Large intestine (tissue), 3 donors: ENCODE results near the gene PLEKHM3. TPM values are rescaled to one million over a fixed set of nuclear protein-coding genes. Genes with fewer than 3 reads are reported as not detected.

Experiments used
- DNase-seq, 2 donors: peaks; one replicate each; pipeline versions ENCODE4 v3.0.0 to v3.0.0-alpha.2; 2013
- H3K27ac ChIP-seq: one replicate; pipeline ENCODE4 v1.5.1; 2013; ENCODE audit warnings: low read length
- H3K27me3 ChIP-seq: 2 replicates; pipeline ENCODE4 v1.6.1; 2013; ENCODE audit warnings: low read length; ENCODE audit not compliant: control insufficient read depth, insufficient read depth
- H3K36me3 ChIP-seq: 2 replicates; pipeline ENCODE4 v1.6.1; 2013; ENCODE audit warnings: low read length; ENCODE audit not compliant: control insufficient read depth, insufficient read depth
- H3K4me1 ChIP-seq: one replicate; pipeline ENCODE4 v1.6.1; 2013; ENCODE audit warnings: low read length; ENCODE audit not compliant: control insufficient read depth, insufficient read depth
- H3K4me3 ChIP-seq: one replicate; pipeline ENCODE4 v1.5.1; 2013; ENCODE audit warnings: low read length
- H3K9me3 ChIP-seq: one replicate; pipeline ENCODE4 v1.6.1; 2013; ENCODE audit warnings: mild to moderate bottlenecking, low read depth, low read length, moderate library complexity; ENCODE audit not compliant: control insufficient read depth
- WGBS: methylation state at CpG from one replicate; pipeline ENCODE4 v1.1.5; 2013; ENCODE audit warnings: low lambda C conversion rate; ENCODE audit not compliant: insufficient coverage; 5-methylcytosine and 5-hydroxymethylcytosine counted together
- polyA plus RNA-seq: library from polyadenylated mRNA; unstranded; fragments of 120-200 nt; gene quantifications from one replicate; pipeline ENCODE4 v1.2.1, GENCODE V29; 2013

Gene PLEKHM3
- polyA plus RNA-seq, 1 donor: 11.3 TPM

DNA sequence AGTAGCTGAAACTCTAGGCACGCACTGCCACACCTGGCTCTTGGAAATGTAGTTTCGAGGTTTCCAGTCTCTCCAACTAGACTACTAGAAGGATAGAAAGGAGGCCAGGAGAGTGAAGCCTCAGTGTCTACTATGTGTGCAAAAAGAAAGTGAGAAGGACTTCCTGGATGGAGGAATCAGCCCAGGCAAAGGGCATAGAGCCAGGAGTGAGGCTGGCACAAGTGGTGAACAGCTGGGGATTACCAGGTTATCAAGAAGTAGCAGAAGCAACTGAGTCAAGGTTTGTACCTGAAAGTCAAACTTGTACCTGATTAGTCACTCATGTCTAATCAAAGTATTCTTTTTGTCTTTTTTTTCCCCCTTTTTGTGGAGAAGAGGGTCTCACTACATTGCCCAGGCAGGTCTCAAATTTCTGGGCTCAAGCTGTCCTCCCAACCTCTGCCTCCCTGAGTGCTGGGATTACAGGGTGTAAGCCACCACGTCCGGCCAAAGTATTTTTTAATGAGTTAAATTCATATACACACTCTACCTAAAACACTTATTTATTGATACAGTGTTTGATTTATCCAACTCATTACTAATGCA is 246.9 kb downstream of the PLEKHM3 start:
- no peaks in the 10 kb centered on the region for H3K9me3 ChIP-seq
- no CpG with 5 or more reads among the region's 4 CpGs for WGBS
- H3K4me1 ChIP-seq: peaks cover 27% of the 10 kb centered on the region
- no peak overlapping the region for H3K27ac ChIP-seq
- no peak for DNase-seq
- no peak overlapping the region for H3K4me3 ChIP-seq
- H3K27me3 ChIP-seq: no peaks in the 10 kb centered on the region
- no peaks in the 10 kb centered on the region for H3K36me3 ChIP-seq

DNA sequence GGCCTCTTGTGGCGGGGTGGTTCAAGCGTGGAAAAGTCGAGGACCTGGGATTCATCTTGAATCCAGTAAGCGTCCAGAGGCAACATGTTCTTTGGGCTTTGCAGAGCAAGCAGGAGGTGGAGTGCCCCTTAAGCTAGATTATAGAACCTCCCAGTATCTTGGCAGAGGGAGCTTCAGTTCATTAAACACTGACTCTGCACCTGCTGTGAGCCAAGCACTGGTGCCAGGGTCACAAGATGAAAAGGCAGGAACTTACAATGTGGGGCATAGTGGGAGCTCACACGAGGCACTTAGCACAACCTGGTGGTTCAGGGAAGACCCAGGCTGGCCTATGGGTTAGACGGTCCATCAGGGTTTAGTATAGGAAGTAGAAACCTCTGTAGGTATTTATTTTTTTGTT is 248.2 kb downstream of the PLEKHM3 start:
- no CpG with 5 or more reads among the region's 6 CpGs for WGBS
- no peak overlapping the region for H3K27ac ChIP-seq
- no peak for DNase-seq
- no peaks in the 10 kb centered on the region for H3K27me3 ChIP-seq
- no peaks in the 10 kb centered on the region for H3K9me3 ChIP-seq
- H3K36me3 ChIP-seq: no peaks in the 10 kb centered on the region
- H3K4me3 ChIP-seq: no peak overlapping the region
- H3K4me1 ChIP-seq: peaks cover 16% of the 10 kb centered on the region

DNA sequence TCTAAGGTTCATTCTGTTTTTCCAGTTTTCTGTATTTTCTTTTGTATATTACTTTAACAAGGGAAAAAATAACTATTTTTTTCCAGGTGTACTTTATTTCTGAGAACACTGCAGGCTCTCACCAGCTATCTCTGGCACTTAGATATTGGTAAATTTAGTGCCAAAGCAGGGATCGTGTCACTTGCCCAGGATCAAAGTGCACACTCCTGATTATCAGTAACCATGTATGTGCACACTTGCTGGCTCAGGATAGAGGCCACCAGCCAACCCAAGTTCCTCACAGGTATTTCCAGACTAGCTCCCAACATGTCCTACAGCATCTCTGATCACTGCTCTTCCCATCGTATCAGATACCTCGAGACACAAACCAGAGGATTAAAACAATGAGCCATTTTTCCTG is 249.9 kb downstream of the PLEKHM3 start:
- Histone ChIP-seq H3K9me3 (no peaks in the 10 kb centered on the region), H3K4me3 (no peak overlapping the region), H3K27ac (peak overlapping the region; percentile 53), H3K4me1 (peaks cover 17% of the 10 kb centered on the region), H3K36me3 (no peaks in the 10 kb centered on the region), H3K27me3 (no peaks in the 10 kb centered on the region)
- DNase-seq: peak; percentile 63 to 78
- WGBS: no CpG with 5 or more reads among the region's 3 CpGs

DNA sequence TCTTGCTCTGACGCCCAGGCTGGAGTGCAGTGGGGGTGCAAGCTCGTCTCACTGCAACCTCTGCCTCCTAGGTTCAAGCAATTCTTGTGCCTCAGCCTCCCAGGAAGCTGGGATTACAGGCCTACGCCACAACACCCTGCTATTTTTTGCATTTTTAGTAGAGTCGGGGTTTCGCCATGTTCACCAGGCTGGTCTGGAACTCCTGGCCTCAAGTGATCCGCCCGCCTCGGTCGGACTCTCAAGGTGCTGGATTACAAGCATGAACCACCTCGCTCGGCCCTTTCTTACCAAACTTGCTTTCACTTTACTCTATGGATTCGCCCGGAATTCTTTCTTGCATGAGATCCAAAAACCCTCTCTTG is 252.5 kb downstream of the PLEKHM3 start:
- no CpG with 5 or more reads among the region's 13 CpGs for WGBS
- Histone ChIP-seq H3K4me3 (no peak overlapping the region), H3K4me1 (peaks cover 17% of the 10 kb centered on the region), H3K27me3 (peaks cover 3% of the 10 kb centered on the region), H3K27ac (no peak overlapping the region), H3K9me3 (no peaks in the 10 kb centered on the region), H3K36me3 (peaks cover under 1% of the 10 kb centered on the region)
- DNase-seq: no peak

DNA sequence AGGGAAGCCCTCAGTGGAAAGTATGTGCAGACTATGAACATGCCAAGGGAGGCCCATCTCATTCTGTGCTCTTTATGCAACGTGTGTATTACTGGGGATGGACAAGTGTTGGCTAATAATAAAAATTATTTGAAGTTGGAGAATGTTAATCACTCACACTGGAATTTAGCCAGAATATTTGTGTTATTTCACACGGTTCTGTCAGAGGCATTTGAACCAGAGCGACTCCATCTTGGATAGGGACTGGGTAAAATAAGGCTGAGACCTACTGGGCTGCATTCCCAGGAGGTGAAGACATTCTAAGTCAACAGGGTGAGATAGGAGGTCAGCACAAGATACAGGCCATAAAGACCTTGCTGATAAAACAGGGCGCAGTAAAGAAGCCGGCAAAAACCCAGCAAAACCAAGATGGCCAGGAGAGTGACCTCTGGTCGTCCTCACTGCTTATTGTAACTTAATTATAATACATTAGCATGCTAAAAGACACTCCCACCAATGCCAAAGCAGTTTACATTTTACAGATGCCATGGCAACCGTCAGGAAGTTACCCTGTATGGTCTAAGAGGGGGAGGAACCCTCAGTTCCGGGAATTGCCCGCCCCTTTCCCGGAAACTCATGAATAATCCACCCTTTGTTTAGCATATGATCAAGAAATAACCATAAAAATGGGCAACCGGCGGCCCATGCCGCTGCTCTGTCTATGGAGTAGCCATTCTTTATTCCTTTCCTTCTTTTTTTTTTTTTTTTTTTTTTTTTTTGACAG is 253.1 kb downstream of the PLEKHM3 start:
- Histone ChIP-seq H3K27ac (peak overlapping the region; percentile 38), H3K36me3 (peaks cover 6% of the 10 kb centered on the region), H3K9me3 (peaks cover 4% of the 10 kb centered on the region), H3K4me3 (no peak overlapping the region), H3K27me3 (peaks cover 8% of the 10 kb centered on the region), H3K4me1 (peaks cover 22% of the 10 kb centered on the region)
- peak in 1 of 2 donors; percentile 71 for DNase-seq
- WGBS: no CpG with 5 or more reads among the region's 13 CpGs

DNA sequence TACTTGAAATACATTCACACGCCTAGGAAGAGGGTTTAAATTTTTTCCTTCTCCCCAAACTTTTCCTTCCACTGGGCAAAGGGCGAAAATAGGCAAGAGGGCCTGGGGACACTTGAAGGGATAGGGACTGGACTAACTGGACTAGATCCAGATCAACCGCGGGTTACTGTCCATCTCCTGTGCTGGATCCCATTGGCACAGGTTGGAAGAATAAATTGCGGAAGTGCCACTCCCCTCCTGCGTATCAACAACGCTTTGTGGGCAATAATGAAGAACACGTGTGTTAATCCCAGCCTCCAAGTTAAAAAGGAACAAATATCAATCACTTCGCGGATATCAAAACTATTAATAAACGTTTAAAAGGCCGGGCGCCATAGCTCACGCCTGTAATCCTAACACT is 253.9 kb downstream of the PLEKHM3 start:
- H3K27ac ChIP-seq: no peak overlapping the region
- WGBS: 93% methylated on average over 3 of the region's 14 CpGs

More for the DNA sequence above, 253.9 kb downstream of the PLEKHM3 start:
- H3K4me3 ChIP-seq: no peak overlapping the region
- H3K4me1 ChIP-seq: peaks cover 22% of the 10 kb centered on the region
- peaks cover 9% of the 10 kb centered on the region for H3K27me3 ChIP-seq
- H3K9me3 ChIP-seq: peaks cover 4% of the 10 kb centered on the region
- DNase-seq: no peak
- peaks cover 9% of the 10 kb centered on the region for H3K36me3 ChIP-seq

Other genes with a start within 250 kb of the PLEKHM3 start
- gene CRYGD, start 99.0 kb upstream of the PLEKHM3 start, polyA plus RNA-seq: 0.52 TPM
- not detected for gene CRYGC, start 104.3 kb upstream of the PLEKHM3 start, polyA plus RNA-seq
- gene CRYGB, start 120.6 kb upstream of the PLEKHM3 start, polyA plus RNA-seq: not detected
- gene CRYGA, start 138.1 kb upstream of the PLEKHM3 start, polyA plus RNA-seq: not detected
- gene C2orf80, start 164.5 kb upstream of the PLEKHM3 start, polyA plus RNA-seq: 0.84 TPM
- gene IDH1, start 229.5 kb upstream of the PLEKHM3 start, polyA plus RNA-seq: 110 TPM
- 16.7 TPM for gene PIKFYVE, start 240.7 kb upstream of the PLEKHM3 start, polyA plus RNA-seq